Activated CD4-positive, alpha-beta T cell treated with anti-CD3 and anti-CD28 coated beads, Interleukin-2, amount 50 U/mL, for 1 hour (primary cell): Measurements from ENCODE around the gene CEP72.

Source experiments
- DNase-seq: peaks from one replicate; pipeline ENCODE4 v3.0.0-alpha.2; 2020

CEP72 gene

DNA sequence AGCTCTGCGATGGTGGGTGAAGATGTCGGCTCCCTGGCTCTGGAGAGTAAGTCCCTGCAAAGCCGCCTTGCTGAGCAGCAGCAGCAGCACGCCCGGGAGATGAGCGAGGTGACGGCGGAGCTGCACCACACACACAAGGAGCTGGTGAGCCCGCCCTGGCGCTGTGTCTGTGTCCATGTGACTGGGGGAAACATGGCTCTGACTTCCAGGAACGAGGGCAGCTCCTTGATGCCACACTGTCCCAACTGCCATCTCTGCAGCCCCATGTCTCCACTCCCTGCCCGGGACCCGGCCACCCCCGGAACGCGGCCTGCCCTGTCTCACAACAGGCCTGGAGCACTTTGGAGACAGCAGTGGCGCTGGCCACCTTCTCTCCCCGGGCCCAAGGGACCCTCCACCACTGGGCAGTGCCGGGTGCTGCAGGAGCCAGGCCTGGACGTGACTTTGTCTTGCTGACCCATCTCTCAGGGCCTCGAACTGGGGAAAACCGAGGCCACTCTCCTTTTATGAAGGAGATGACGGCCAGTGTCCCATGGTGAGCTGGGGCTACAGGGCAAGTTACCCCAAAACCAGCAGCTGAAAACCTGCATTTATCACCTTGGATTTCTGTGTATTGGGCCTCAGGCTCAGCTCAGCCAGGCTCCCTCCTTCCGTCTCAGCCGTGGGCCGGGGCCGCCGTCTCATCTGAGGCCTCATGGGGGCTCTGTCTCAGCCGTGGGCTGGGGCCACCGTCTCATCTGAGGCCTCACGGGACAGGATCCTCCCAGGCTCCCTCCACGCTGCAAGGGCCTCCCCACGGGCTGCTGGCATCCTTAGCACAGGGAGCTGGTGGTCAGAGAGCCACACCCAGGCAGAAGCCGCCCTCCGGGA is 28.6 kb downstream of the CEP72 start:
- no peak for DNase-seq

DNA sequence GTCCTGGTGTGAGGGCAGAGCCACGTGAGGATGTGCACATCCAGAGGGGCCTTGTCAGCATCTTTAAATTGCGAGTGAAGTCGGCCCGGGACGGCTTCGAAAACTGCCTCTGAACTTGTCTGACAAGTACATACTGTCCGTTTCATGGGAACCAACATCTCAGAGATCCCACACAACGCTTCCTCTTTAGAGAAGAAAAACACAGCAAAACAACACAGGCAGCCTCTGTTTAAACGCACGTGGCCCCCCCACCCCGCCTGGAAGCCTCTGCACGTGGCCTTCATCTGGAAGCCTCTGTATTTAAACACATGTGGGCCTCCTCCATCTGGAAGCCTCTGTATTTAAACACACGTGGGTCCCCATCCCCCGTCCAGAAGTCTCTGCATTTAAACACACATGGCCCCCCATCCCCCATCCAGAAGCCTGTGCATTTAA is 29.2 kb downstream of the CEP72 start:
- DNase-seq = no peak

DNA sequence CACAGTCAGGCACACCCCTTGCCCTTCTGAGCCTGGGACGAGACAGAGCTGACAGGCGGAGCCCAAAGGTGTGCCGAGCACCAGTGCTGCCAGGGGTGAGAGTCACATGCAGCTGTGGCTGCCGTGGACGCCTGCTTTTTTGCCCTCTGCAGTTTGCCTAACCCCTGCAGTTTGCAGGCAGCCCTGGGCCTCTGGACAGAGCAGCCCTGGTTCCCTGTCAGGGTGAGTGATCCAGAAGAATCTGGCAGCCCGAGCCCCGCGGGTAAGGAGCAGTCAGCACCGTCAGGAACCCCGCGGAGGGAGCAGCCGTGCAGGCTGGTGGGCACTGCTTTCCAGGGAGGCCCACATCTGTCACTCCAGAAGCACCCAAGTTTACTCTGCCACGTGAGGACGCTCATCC is 30.3 kb downstream of the CEP72 start:
- DNase-seq = no peak

DNA sequence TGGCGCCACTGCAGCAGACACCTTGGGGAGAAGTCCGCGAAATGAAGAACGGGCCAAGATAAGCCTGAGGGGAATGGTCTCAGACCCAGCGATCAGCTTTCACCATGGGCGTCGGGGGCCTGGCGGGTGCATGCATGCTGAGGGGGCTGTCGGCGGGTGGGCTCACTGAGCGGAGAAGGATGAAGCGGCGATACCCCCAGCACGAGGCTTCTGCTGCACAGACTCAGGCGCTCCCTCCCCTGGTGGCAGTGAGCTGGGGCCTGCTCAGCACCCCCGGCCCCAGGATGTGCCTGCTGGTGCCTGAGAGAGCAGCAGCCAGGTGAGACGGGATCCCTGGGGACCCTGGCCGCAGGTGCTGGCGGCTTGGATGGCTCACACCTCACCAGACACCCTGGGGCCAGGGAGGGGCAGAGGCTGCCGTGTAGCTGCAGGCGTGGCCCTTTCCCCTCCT is 31.2 kb downstream of the CEP72 start:
- DNase-seq = no peak

DNA sequence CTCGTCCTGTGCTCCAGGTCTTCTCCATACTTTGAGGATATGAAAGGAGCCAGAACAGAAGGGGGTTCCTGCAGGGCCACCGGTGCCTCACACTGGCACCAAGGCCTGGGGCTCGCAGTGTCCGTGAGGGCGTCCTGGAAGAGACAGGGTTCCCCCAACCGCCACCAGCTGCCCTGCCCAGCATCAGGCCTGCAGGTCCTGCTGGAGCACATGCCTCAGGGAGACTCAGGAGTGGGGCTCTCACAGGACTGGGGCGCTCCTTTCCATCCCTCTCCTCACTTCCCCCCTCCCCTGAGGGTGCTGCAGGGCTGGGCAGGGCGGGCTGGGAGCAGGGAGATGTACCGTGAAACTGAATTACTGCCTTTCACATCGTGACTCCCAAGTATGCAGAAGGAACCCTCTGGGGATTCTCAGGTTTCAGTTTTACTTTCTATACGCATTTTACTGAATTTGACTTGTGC is 31.7 kb downstream of the CEP72 start:
- DNase-seq = no peak

DNA sequence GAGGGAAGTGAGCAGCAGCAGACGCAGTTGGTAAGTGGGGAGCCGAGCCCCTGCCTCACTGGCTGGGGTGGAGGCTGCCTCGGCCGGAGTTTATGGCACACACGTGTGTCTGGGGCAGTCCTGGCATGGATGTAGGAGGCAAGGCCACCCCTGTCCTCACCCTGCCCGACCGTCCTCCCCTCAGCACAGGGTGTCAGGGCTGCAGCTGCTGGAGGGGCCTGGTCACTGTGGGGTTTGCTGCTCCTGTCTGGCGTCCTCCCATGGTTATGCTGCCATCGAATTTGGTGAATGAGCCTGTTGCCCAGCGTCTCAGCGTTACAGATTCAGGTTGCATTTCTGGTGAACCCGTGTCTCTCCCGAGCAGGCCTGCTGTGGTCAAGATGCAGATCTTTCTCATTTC is 32.4 kb downstream of the CEP72 start:
- no peak for DNase-seq

DNA sequence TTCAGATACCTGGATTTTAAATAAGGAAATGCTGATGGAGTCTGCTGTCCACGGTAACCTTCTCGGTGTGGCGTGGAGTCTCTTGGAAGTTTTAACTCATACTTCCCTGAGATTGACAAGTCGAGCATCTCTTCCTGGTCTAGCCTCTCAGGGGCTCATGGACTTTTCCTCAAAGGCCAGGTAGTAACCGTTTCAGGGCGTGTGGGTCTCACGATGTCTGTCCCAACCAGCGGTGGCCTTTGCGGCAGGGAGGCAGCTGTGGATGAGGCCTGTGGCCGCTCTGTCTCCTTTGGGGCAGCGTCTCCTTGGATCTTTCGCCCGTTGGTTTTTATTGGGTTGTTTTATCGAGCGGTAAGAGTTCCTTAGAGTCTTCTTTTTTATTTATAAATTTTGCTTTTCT is 32.8 kb downstream of the CEP72 start:
- no peak for DNase-seq

DNA sequence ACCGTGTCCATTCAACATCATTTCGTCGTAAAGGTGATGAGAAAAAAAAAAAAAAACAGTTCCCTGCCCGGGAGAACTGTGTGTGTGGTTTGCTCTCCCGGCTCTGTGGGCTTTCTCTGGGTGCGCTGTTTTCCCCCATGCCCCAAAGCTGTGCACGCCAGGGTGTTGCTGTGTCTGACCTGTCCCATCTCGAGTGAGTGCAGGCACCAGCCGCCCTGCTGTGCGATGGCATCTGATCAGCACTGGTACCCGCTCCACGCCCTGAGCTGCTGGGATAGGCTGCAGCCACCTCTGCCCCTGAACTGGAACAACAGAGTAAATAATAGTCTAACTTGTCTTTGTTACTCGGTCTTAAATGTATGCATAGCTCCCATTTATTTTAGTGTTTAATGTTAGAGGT is 33.3 kb downstream of the CEP72 start:
- no peak for DNase-seq

DNA sequence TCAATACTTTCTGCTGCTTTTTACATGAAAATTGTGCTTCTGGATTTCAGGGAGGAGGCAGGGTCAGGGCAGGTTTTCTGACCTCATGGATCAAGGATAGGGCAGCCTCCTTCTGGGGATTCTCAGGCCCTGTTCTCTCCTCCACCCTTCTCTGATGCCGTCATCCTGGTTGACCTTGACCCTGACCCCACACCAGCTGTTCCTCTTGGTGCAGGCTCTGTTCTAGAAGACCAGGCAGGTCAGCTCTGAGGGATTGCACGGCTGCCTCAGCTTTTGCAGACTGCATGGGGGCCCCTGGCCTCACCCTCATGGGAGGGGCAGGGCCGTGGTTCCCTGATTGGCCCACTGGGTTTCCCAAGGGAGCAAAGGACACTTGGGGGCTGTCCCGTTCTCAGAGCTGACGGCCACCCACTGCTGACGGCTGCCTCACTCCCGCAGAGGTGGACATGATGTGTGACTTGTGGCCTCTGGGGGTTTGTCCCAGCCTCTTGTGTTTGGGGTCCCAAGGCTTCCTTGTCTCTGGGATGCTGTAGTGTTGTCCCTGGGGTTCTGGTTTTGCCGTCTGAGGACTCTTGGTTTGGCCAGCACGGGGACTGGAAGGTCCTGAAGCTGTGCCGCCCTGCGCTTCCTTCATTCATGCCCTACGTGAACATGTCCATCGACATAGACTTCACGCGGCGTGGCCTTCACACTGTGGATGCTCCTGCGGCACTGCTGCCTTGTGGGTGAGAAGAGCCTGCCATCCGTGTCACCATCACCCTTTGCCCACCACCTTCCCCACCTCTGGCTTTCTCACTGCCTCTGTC is 34.5 kb downstream of the CEP72 start:
- DNase-seq = no peak

DNA sequence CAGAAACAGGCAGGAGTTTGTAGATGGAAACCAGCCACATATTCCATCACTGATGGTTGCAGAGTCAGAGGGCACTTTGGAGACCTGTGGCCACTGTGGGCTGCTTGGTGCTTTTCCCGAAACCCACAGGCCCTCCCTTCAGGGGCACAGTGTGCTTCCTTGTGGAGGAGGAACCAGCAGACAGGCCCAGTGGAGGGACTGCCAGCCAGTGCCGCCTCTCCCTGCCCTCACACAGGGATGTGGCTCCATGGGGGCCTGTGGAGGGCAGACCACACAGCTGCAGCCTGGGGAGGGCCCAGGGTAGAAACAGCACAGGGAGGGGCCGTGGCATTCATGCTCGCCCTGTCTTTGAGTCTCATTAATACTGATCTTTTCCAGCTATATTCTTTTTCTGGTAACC is 35.2 kb downstream of the CEP72 start:
- DNase-seq = no peak

DNA sequence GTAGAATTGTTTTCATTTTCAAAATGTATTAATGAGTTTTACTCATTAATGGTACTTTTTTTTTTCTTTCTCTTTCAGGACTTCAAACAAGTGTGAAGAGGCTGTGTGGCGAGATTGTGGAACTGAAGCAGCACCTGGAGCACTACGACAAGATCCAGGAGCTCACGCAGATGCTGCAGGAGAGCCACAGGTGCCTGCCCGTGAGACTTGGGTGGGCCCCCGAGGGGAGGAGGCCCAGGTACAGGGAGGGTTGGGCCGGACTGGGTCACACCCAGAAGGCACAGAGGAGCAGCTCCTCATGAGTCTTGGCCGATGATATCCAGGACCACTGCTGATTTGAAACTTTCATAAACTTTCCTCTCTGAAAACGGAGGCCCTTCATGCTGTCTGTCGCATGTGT is 35.6 kb downstream of the CEP72 start:
- no peak for DNase-seq

DNA sequence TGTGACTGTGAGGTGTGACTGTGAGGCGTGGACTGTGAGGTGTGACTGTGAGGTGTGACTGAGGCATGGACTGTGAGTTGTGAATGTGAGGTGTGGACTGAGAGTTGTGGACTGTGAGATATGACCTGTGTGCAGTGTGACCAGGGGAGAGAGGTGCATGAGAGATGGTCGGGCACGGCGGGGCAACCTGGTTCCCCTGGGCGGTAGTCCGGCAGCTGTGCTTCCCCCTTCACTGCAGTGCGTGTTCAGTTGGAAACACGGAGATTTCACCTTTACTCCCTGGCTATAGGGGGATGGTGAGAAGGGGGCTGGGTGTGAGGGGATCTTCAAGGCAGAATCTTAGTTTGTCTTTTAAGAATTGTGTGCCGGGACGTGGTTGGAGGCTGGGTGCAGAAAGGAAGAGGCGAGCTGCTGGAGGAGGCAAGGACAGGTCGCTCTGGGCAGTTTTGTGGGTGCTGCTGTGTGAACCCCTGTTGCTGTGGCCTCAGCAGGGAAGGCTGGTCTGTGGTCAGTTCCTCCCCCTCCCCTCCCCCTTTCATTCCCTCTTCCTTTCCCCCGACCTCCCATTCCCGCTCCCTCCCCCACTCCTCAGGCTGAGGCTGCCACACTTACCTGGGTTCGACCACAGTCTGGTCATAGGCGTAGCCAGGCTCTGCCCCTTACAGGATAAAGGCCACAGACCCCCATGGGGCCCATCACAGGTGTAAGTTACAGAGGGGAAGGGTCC is 39.3 kb downstream of the CEP72 start:
- DNase-seq = no peak

DNA sequence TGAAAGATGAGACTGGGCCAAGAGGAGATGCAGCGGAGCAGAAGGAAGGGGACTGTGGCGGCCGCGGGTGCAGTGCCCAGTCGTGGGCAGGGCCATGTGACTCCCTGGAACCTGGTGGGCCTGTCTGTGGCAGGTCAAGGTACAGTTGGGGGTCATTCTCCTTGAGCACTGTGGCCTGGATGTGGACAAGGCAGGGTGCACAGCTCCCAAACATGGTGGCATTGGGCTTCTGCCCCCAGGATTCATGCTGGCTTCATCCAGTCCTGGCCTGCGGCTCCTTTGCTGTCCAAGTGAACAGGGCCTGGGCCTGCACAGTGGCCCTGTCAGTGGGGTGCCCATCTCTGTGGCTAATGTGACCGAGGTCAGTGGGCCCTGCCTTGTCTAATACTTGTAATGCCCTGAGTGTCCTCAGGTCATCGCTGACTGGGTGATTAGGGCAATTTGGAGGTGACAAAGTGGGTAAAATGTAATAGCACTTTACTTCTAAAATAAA is 39.9 kb downstream of the CEP72 start:
- no peak for DNase-seq

DNA sequence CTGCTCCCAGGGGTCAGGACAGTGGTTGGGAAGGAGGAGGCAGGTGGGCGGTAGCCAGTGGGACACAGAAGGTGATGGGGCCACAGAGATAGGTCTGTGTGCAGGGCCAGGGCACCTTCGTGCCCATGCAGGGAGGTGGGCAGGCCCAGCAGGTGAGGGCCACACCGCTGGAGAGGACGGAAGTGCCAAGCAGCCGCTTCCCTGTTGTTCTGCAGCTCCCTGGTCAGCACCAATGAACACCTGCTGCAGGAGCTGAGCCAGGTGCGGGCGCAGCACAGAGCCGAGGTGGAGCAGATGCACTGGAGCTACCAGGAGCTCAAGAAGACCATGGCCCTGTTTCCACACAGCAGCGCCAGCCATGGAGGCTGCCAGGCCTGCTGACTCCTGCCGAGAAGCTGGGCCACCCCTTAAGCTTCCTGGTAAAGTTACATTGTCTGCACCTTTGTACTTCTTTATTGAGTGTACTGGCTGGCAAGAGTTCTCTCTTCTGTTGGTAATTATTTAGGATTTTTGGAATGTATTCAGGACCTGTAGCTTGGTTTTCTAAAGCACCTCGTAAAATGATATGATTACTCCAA is 40.7 kb downstream of the CEP72 start:
- no peak for DNase-seq

DNA sequence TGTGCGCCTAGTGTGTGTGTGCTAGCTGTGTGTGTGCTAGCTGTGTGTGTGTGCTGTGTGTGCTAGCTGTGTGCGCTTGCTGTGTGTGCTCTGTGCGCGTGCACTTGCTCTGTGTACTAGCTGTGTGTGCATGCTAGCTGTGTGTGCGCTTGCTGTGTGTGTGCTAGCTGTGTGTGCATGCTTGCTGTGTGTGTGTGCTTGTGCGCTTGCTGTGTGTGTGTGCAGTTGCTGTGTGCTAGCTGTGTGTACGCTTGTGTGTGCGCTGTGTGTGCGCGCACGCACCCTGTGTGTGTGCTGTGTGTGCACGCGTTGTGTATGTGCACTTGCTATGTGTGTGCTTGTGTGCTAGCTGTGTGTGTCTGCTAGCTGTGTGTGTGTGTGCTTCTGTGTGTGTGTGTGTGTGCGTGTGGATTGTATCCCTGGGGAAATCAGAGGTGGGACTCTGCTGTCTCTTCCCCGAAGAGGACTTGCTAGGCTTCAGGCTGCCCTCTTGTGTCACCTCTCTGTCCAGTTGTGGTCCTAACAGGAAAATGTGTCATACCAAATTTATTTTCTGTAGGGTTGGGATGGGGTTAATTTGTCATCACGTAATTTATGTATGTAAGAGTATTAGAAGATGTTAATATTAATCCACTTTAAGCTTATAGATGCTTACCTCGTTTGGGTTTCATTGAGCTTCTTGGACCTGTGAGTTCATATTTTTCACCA is 42.1 kb downstream of the CEP72 start:
- no peak for DNase-seq

DNA sequence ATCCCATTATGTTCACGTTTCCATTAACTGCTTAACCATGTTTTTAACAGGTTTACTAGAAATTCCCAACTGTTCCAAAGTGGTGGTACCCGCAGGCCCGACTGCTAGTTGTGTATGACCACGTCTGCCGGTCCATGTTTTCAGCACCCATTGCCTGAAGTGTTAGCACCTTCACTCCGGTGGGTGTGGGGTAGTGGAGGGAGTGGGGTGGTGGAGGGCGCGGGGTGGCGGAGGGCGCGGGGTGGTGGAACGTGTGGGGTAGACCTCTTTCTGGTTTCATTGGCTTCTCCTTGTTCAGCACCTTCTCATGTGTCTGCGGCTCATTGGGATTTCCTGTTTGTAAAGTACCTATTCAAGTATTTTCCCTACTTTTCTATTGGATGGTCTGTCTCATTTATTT is 43.3 kb downstream of the CEP72 start:
- no peak for DNase-seq

DNA sequence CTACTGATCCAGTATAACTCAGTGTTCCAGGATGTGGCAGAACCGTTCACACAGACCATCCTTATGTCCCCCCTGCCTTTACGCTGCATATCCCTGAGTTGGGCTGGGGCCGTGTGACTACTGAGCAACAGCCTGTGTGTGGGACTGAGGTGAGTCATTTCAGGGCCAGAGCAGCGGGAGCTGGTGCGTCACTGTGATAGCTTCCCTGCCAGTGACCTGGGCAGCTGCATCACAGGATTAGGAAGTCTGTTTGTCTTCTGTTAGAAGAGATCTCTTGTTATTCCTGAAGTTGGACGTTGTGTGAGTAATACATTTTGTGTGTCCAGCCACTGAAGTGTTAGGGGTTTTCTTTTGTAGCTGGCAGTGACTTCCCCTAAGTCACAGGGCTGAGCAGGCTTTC is 45.4 kb downstream of the CEP72 start:
- no peak for DNase-seq

DNA sequence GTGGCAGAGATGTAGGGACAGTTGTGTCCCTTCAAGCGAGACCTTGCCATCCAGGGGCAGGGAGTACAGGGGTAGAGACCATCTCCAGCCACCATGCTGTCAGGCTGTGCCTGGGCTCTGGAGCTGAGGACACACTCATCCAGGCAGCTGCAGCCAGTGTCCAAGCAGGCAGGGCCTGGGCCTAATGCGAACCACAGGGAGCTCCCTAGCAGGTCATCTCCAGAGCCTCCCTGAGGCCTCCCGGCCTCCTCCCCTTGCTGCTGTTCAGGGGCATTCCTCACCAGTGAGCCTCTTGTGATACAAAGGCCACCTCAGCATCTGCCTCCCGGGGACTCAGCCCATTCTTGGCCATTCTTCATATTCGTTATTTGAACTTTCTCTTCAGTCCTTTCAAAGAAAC is 46.0 kb downstream of the CEP72 start:
- DNase-seq = no peak

DNA sequence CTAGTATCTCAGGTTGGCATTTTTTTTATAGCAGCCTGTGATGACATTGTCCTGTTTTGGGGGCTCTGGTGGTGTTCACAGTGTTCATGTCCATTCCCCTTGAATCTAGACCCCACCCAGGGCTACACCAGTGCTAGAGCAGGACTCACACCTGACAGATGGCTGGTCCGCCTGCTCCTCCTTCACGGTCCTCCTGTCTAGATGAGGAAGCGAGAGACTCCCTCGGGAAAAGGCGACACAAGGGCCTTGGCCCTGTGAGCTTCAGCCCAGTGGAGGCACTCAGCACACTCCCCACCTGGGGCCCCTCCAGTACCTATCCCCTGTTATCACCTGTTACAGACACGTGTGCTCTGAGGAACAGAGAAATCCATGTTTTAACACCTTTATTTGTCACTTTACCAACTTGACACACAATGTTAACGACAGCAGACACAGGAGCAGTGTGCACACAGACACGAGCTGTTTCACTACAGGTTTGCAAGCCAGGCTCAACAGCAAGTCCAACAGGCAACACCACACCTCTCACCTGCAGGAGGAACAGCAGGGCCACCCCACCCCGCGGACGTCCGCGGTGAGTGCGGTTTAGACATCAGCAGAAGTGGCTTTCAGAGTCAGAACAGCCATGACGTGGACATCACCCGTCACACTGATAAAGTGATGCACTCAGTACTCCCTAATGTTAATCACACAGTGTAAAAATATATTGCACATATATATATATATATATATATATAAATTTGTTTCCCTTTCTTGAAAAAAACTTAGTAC is 47.5 kb downstream of the CEP72 start:
- no peak for DNase-seq

DNA sequence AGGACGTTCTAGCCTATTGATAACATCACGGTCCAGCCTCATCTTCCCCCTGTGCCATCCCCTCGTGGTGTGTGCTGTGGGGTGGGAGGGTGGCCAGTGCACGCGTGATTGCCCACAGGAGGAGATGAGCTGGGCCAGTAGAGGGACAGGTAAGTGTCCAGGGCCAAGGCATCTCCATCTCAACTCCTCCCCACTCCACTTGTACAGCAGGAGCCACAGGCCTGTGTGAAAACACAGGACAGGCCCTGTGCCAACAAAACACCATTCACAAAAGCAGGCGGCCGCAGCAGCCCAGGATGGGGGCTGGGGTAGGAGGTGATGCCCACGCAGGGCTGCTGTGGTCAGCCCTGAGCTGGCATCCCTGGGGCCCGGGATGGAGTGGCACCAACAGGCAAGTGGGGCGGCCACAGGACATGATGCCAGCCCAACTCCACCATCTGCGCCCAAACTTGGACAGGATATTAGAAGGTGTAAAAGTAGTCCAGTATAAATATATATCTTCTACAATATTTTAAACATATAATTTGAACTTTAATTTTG is 48.4 kb downstream of the CEP72 start:
- no peak for DNase-seq
